ENCODE data around the gene OTULINL. TPM values are rescaled to one million over a fixed set of nuclear protein-coding genes. Genes with fewer than 3 reads are reported as not detected.
A peak's percentile ranks its signal among the peaks of the same experiment; 100 is the strongest.

The OTULINL gene
- total and polyA plus RNA-seq, 9 donors, result 3.3 to 6.7 (median 5.2) TPM

GRCh38 chr5:14556015-14556414 is 25.6 kb upstream of the OTULINL start:
- WGBS (ENCODE audit: insufficient coverage), result no CpG with 5 or more reads among the region's 2 CpGs

GRCh38 chr5:14557203-14557770 is 24.3 kb upstream of the OTULINL start:
- no peaks in the 10 kb centered on the region for H3K27me3 ChIP-seq (ENCODE audit: control insufficient read depth, insufficient read depth, low read length)
- no peak overlapping the region for H3K27ac ChIP-seq (ENCODE audit: low read length)
- WGBS (ENCODE audit: insufficient coverage), result 47% methylated on average over 3 of the region's 8 CpGs
- H3K4me1 ChIP-seq (ENCODE audit: control insufficient read depth, insufficient read depth, low read length), result no peaks in the 10 kb centered on the region
- H3K4me3 ChIP-seq (ENCODE audit: low read length), result no peak overlapping the region
- DNase-seq, result peak; percentile 48
- no peaks in the 10 kb centered on the region for H3K9me3 ChIP-seq (replicated peaks; ENCODE audit: control insufficient read depth, low read depth, low read length)
- H3K36me3 ChIP-seq (ENCODE audit: control insufficient read depth, insufficient read depth, low read length), result no peaks in the 10 kb centered on the region

More at GRCh38 chr5:14556015-14556414, 25.6 kb upstream of the OTULINL start:
- Histone ChIP-seq H3K4me1 (ENCODE audit: control insufficient read depth, insufficient read depth, low read length) (no peaks in the 10 kb centered on the region), H3K9me3 (replicated peaks; ENCODE audit: control insufficient read depth, low read depth, low read length) (no peaks in the 10 kb centered on the region), H3K36me3 (ENCODE audit: control insufficient read depth, insufficient read depth, low read length) (no peaks in the 10 kb centered on the region), H3K27ac (ENCODE audit: low read length) (no peak overlapping the region), H3K4me3 (ENCODE audit: low read length) (no peak overlapping the region), H3K27me3 (ENCODE audit: control insufficient read depth, insufficient read depth, low read length) (no peaks in the 10 kb centered on the region)
- DNase-seq, result no peak

GRCh38 chr5:14557791-14558415 is 23.7 kb upstream of the OTULINL start:
- Histone ChIP-seq H3K4me1 (ENCODE audit: control insufficient read depth, insufficient read depth, low read length) (no peaks in the 10 kb centered on the region), H3K27me3 (ENCODE audit: control insufficient read depth, insufficient read depth, low read length) (no peaks in the 10 kb centered on the region), H3K27ac (ENCODE audit: low read length) (no peak overlapping the region), H3K4me3 (ENCODE audit: low read length) (no peak overlapping the region), H3K36me3 (ENCODE audit: control insufficient read depth, insufficient read depth, low read length) (no peaks in the 10 kb centered on the region), H3K9me3 (replicated peaks; ENCODE audit: control insufficient read depth, low read depth, low read length) (no peaks in the 10 kb centered on the region)
- DNase-seq, result no peak
- WGBS (ENCODE audit: insufficient coverage), result 55% methylated on average over 5 of the region's 8 CpGs

- Histone ChIP-seq H3K4me1 (ENCODE audit: control insufficient read depth, insufficient read depth, low read length) (no peaks in the 10 kb centered on the region), H3K4me3 (ENCODE audit: low read length) (no peak overlapping the region), H3K36me3 (ENCODE audit: control insufficient read depth, insufficient read depth, low read length) (no peaks in the 10 kb centered on the region), H3K9me3 (replicated peaks; ENCODE audit: control insufficient read depth, low read depth, low read length) (no peaks in the 10 kb centered on the region), H3K27me3 (ENCODE audit: control insufficient read depth, insufficient read depth, low read length) (no peaks in the 10 kb centered on the region), H3K27ac (ENCODE audit: low read length) (no peak overlapping the region)
- 57% methylated on average over 1 of the region's 10 CpGs for WGBS (ENCODE audit: insufficient coverage)
- DNase-seq, result no peak
Observed at GRCh38 chr5:14560091-14560595, 21.4 kb upstream of the OTULINL start.

- DNase-seq, result no peak
- no peak overlapping the region for H3K4me3 ChIP-seq (ENCODE audit: low read length)
- H3K9me3 ChIP-seq (replicated peaks; ENCODE audit: control insufficient read depth, low read depth, low read length), result no peaks in the 10 kb centered on the region
- H3K27ac ChIP-seq (ENCODE audit: low read length), result no peak overlapping the region
- no peaks in the 10 kb centered on the region for H3K4me1 ChIP-seq (ENCODE audit: control insufficient read depth, insufficient read depth, low read length)
- no peaks in the 10 kb centered on the region for H3K27me3 ChIP-seq (ENCODE audit: control insufficient read depth, insufficient read depth, low read length)
- no peaks in the 10 kb centered on the region for H3K36me3 ChIP-seq (ENCODE audit: control insufficient read depth, insufficient read depth, low read length)
- no CpG with 5 or more reads among the region's 3 CpGs for WGBS (ENCODE audit: insufficient coverage)
Observed at GRCh38 chr5:14561741-14562140, 19.9 kb upstream of the OTULINL start.

- Histone ChIP-seq H3K4me1 (ENCODE audit: control insufficient read depth, insufficient read depth, low read length) (no peaks in the 10 kb centered on the region), H3K27me3 (ENCODE audit: control insufficient read depth, insufficient read depth, low read length) (no peaks in the 10 kb centered on the region), H3K36me3 (ENCODE audit: control insufficient read depth, insufficient read depth, low read length) (no peaks in the 10 kb centered on the region), H3K9me3 (replicated peaks; ENCODE audit: control insufficient read depth, low read depth, low read length) (no peaks in the 10 kb centered on the region), H3K27ac (ENCODE audit: low read length) (no peak overlapping the region), H3K4me3 (ENCODE audit: low read length) (no peak overlapping the region)
- no peak for DNase-seq
- WGBS (ENCODE audit: insufficient coverage), result no CpG with 5 or more reads among the region's 1 CpG
Observed at GRCh38 chr5:14568333-14568732, 13.3 kb upstream of the OTULINL start.

GRCh38 chr5:14569948-14570691 is 11.5 kb upstream of the OTULINL start:
- no peak overlapping the region for H3K4me3 ChIP-seq (ENCODE audit: low read length)
- no peaks in the 10 kb centered on the region for H3K27me3 ChIP-seq (ENCODE audit: control insufficient read depth, insufficient read depth, low read length)
- H3K4me1 ChIP-seq (ENCODE audit: control insufficient read depth, insufficient read depth, low read length), result peaks cover 5% of the 10 kb centered on the region
- no peaks in the 10 kb centered on the region for H3K36me3 ChIP-seq (ENCODE audit: control insufficient read depth, insufficient read depth, low read length)
- no peak overlapping the region for H3K27ac ChIP-seq (ENCODE audit: low read length)
- no CpG with 5 or more reads among the region's 4 CpGs for WGBS (ENCODE audit: insufficient coverage)
- DNase-seq, result no peak
- no peaks in the 10 kb centered on the region for H3K9me3 ChIP-seq (replicated peaks; ENCODE audit: control insufficient read depth, low read depth, low read length)

- H3K27ac ChIP-seq (ENCODE audit: low read length), result no peak overlapping the region
- no peak overlapping the region for H3K4me3 ChIP-seq (ENCODE audit: low read length)
- no CpG with 5 or more reads among the region's 1 CpG for WGBS (ENCODE audit: insufficient coverage)
Observed at GRCh38 chr5:14571901-14572300, 9.7 kb upstream of the OTULINL start.

GRCh38 chr5:14572385-14572784 is 9.2 kb upstream of the OTULINL start:
- peaks cover 5% of the 10 kb centered on the region for H3K4me1 ChIP-seq (ENCODE audit: control insufficient read depth, insufficient read depth, low read length)
- no peaks in the 10 kb centered on the region for H3K9me3 ChIP-seq (replicated peaks; ENCODE audit: control insufficient read depth, low read depth, low read length)
- H3K27me3 ChIP-seq (ENCODE audit: control insufficient read depth, insufficient read depth, low read length), result no peaks in the 10 kb centered on the region
- H3K36me3 ChIP-seq (ENCODE audit: control insufficient read depth, insufficient read depth, low read length), result no peaks in the 10 kb centered on the region
- no peak overlapping the region for H3K4me3 ChIP-seq (ENCODE audit: low read length)
- DNase-seq, result no peak
- H3K27ac ChIP-seq (ENCODE audit: low read length), result no peak overlapping the region

More at GRCh38 chr5:14571901-14572300, 9.7 kb upstream of the OTULINL start:
- H3K4me1 ChIP-seq (ENCODE audit: control insufficient read depth, insufficient read depth, low read length), result peaks cover 5% of the 10 kb centered on the region
- H3K9me3 ChIP-seq (replicated peaks; ENCODE audit: control insufficient read depth, low read depth, low read length), result no peaks in the 10 kb centered on the region
- no peaks in the 10 kb centered on the region for H3K36me3 ChIP-seq (ENCODE audit: control insufficient read depth, insufficient read depth, low read length)
- no peak for DNase-seq
- H3K27me3 ChIP-seq (ENCODE audit: control insufficient read depth, insufficient read depth, low read length), result no peaks in the 10 kb centered on the region

- no peak overlapping the region for H3K27ac ChIP-seq (ENCODE audit: low read length)
Observed at GRCh38 chr5:14572836-14573235, 8.8 kb upstream of the OTULINL start.

More at GRCh38 chr5:14572836-14573235, 8.8 kb upstream of the OTULINL start:
- Histone ChIP-seq H3K4me3 (ENCODE audit: low read length) (no peak overlapping the region), H3K9me3 (replicated peaks; ENCODE audit: control insufficient read depth, low read depth, low read length) (no peaks in the 10 kb centered on the region), H3K27me3 (ENCODE audit: control insufficient read depth, insufficient read depth, low read length) (no peaks in the 10 kb centered on the region), H3K4me1 (ENCODE audit: control insufficient read depth, insufficient read depth, low read length) (peaks cover 5% of the 10 kb centered on the region), H3K36me3 (ENCODE audit: control insufficient read depth, insufficient read depth, low read length) (no peaks in the 10 kb centered on the region)
- no peak for DNase-seq
- 100% methylated on average over 2 of the region's 4 CpGs for WGBS (ENCODE audit: insufficient coverage)

Data from muscle of leg (tissue), 11 donors.